NCI-H146 treated with DMSO at 0.1 percent for 48 hours (cell line): ENCODE results near the gene SPNS2.

Source experiments
- DNase-seq: peaks from one replicate; lab custom pipeline; 2025; ENCODE audit not compliant: unreplicated experiment; lab: John Stamatoyannopoulos, UW

The SPNS2 gene

GRCh38 chr17:4479982-4480751 is 18.5 kb upstream of the SPNS2 start:
- no peak for DNase-seq

GRCh38 chr17:4480929-4481898 is 17.5 kb upstream of the SPNS2 start:
- no peak for DNase-seq

- DNase-seq, result no peak
These were observed 16.2 kb upstream of the SPNS2 start for GRCh38 chr17:4482338-4483011.

GRCh38 chr17:4483012-4483840 is 15.5 kb upstream of the SPNS2 start:
- DNase-seq, result peak; percentile 34

- no peak for DNase-seq
These were observed 12.7 kb upstream of the SPNS2 start for GRCh38 chr17:4485676-4486646.

- DNase-seq, result no peak
These were observed 11.4 kb upstream of the SPNS2 start for GRCh38 chr17:4487296-4487695.

- no peak for DNase-seq
These were observed 10.6 kb upstream of the SPNS2 start for GRCh38 chr17:4487820-4488716.

GRCh38 chr17:4488989-4489595 is 9.6 kb upstream of the SPNS2 start:
- DNase-seq, result no peak

GRCh38 chr17:4490109-4490591 is 8.5 kb upstream of the SPNS2 start:
- DNase-seq, result no peak

- DNase-seq, result no peak
These were observed 8.0 kb upstream of the SPNS2 start for GRCh38 chr17:4490637-4491061.

GRCh38 chr17:4492721-4493561 is 5.7 kb upstream of the SPNS2 start:
- DNase-seq, result peak; percentile 63

GRCh38 chr17:4497101-4497824 is 1.4 kb upstream of the SPNS2 start:
- DNase-seq, result no peak

- DNase-seq, result no peak
These were observed 930 bp downstream of the SPNS2 start for GRCh38 chr17:4499431-4500190.

- DNase-seq, result no peak
These were observed 1.5 kb downstream of the SPNS2 start for GRCh38 chr17:4500191-4500571.

GRCh38 chr17:4501295-4501949 is 2.7 kb downstream of the SPNS2 start:
- no peak for DNase-seq
